ENCODE measurements around the gene PPP2R5C.
A peak's percentile ranks its signal among the peaks of the same experiment; 100 is the strongest.

PPP2R5C gene

DNA sequence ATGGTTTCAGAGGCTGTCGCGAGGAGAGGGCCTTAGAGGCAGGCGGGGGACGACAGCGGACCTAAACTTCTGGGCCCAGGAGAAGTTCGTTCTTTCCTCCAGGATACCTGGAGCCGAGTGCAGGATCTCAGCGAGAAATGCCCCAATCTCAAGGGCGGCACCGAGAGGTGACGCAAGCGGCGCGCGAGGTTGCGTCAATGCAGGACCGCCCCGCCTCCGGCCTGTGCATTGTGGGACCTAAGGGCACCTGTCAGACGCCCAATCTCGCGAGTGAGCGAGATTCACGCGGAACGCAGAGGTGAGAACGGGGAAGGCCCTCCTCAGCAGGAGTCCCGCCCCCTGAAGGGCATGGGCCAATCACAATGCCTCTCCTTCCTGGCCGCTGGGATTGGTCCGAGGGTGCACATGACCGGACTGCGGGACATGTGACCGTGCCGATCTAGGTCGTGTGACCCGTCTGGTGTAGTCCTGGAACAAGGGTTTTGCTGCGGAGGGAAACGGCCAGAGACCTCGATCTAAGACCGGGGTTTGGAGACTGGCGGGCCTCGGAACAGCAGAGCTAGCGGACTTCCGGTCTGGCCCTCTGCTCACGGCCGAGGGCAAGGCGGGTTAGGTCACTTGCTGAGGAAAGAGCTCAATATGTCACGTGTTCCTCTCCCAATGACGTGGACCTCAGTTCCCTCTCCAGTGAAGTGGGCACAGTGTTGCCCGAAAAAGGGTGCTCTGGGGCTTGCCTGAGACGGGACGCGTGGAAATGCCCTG lies 186.6 kb downstream of the PPP2R5C start:
- Histone ChIP-seq H3K9ac (ENCODE audit: low read depth, low read length) (peak overlapping the region; percentile 88), H3K36me3 (ENCODE audit: control insufficient read depth, insufficient read depth, low read length) (no peaks in the 10 kb centered on the region), H3K27me3 (ENCODE audit: control insufficient read depth, insufficient read depth, low read length) (peaks cover 25% of the 10 kb centered on the region), H3K4me3 (ENCODE audit: low read depth, low read length) (peak overlapping the region; percentile 99), H3K9me3 (ENCODE audit: control insufficient read depth, insufficient read depth, low read length) (no peaks in the 10 kb centered on the region), H3K4me1 (ENCODE audit: control insufficient read depth, insufficient read depth, low read length) (peaks cover 3% of the 10 kb centered on the region)

DNA sequence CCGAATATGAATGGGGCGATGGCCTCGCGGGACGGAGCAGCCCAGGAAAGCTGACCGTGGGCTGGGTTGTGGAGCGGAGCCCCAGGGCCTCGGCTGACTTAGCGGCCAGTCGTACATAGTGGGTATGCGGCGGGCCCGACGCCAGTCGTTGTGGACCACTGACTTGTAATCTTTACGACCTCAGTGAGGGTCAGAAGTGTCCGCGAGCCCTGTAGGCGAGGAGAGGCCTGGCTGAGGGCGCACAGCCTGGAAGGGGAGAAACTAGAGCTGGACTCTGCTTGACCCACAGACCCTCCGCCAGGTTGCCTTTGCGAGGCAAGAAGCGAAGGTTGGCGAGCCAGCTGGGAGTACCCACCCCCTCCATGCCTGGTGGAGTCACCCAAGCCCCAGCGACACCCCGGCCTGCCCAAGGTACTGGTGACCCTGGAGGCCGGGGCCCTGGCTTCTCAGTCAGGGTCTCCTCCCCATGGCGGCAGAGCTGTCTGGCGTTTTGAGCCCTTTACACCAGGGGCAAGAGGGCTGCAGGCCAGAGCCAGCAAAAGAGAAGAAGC lies 187.2 kb downstream of the PPP2R5C start:
- H3K36me3 ChIP-seq (ENCODE audit: control insufficient read depth, insufficient read depth, low read length), result no peaks in the 10 kb centered on the region
- peaks cover 18% of the 10 kb centered on the region for H3K27me3 ChIP-seq (ENCODE audit: control insufficient read depth, insufficient read depth, low read length)
- H3K9ac ChIP-seq (ENCODE audit: low read depth, low read length), result peak overlapping the region; percentile 88
- peaks cover 3% of the 10 kb centered on the region for H3K4me1 ChIP-seq (ENCODE audit: control insufficient read depth, insufficient read depth, low read length)
- no peaks in the 10 kb centered on the region for H3K9me3 ChIP-seq (ENCODE audit: control insufficient read depth, insufficient read depth, low read length)
- H3K4me3 ChIP-seq (ENCODE audit: low read depth, low read length), result peak overlapping the region; percentile 96

DNA sequence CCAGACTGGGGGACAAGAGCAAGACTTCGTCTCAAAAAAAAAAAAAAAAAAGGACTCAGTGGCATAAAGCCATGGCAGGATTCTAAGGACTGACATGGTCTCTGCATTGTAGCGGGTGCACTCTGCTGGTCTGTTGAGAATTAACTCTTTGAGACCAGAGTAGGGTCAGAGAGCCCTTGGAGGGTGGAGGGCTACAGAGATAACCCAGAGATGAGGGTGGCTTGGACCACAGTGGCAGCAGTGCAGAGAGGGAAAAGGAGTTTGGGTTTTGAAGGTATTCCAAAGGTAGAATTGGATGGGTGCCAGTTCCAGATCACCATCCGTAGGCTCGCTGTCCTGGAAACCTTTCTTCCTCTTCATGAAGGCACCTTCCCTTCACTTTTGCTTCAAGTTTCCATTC lies 188.6 kb downstream of the PPP2R5C start:
- Histone ChIP-seq H3K4me1 (ENCODE audit: control insufficient read depth, insufficient read depth, low read length) (no peaks in the 10 kb centered on the region), H3K9ac (ENCODE audit: low read depth, low read length) (no peak overlapping the region), H3K9me3 (ENCODE audit: control insufficient read depth, insufficient read depth, low read length) (no peaks in the 10 kb centered on the region), H3K4me3 (ENCODE audit: low read depth, low read length) (no peak overlapping the region), H3K27me3 (ENCODE audit: control insufficient read depth, insufficient read depth, low read length) (peaks cover 11% of the 10 kb centered on the region), H3K36me3 (ENCODE audit: control insufficient read depth, insufficient read depth, low read length) (no peaks in the 10 kb centered on the region)

DNA sequence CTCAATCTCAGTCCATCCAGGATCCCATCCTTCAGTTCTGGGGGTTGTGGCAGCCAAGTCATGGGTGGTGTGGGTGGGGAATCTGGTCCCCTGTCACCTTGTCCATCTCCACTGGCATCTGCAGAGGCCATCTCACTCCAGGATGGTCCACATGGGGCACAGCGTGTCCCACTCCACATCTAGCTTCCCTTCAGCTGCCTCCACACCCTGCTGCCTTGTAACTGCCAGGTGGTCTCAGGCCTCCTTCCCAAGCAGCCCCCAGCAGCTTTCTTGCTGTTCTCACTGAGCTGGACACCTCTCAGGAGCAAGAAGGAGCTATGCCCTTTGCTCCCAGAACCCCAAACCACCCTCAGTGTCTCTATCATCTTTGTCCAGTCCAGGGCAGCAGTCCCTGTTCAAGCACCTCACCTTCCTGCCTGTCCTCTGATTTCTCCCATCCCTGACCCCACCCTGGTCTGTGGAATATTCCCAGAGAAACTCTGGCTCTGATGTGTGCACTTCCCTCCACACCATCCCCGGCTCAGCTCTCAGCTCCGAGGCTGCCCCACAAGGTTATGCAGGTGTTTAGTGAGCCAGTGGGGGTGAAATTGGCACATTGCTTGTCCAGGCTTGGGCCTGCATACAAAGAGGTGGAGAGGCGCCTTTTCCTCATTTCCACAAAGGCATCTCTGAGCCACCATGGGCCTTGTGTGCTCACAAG lies 189.2 kb downstream of the PPP2R5C start:
- H3K9ac ChIP-seq (ENCODE audit: low read depth, low read length), result no peak overlapping the region
- no peaks in the 10 kb centered on the region for H3K9me3 ChIP-seq (ENCODE audit: control insufficient read depth, insufficient read depth, low read length)
- H3K4me1 ChIP-seq (ENCODE audit: control insufficient read depth, insufficient read depth, low read length), result no peaks in the 10 kb centered on the region
- no peaks in the 10 kb centered on the region for H3K36me3 ChIP-seq (ENCODE audit: control insufficient read depth, insufficient read depth, low read length)
- H3K27me3 ChIP-seq (ENCODE audit: control insufficient read depth, insufficient read depth, low read length), result peaks cover 11% of the 10 kb centered on the region
- no peak overlapping the region for H3K4me3 ChIP-seq (ENCODE audit: low read depth, low read length)

DNA sequence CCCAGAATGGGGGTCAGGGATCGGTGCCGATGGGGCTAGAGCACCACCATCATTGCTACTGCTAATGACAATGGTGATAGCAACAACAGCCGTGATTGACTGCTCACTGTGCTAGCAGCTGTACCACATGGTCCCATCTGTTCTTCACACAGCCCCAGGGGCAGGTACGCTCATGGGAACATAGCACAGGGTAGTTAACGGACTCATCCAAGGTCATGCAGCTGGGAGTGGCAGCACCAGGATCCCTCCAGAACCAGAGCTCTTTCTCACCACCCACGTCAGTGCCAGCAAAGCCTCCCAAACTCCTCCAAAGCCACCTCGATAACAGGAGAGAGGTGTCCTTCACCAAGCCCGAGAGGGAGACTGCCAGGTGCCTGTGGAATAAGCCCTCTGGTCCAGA lies 191.6 kb downstream of the PPP2R5C start:
- Histone ChIP-seq H3K36me3 (ENCODE audit: control insufficient read depth, insufficient read depth, low read length) (no peaks in the 10 kb centered on the region), H3K27me3 (ENCODE audit: control insufficient read depth, insufficient read depth, low read length) (no peaks in the 10 kb centered on the region), H3K9ac (ENCODE audit: low read depth, low read length) (no peak overlapping the region), H3K9me3 (ENCODE audit: control insufficient read depth, insufficient read depth, low read length) (no peaks in the 10 kb centered on the region), H3K4me1 (ENCODE audit: control insufficient read depth, insufficient read depth, low read length) (no peaks in the 10 kb centered on the region), H3K4me3 (ENCODE audit: low read depth, low read length) (no peak overlapping the region)

DNA sequence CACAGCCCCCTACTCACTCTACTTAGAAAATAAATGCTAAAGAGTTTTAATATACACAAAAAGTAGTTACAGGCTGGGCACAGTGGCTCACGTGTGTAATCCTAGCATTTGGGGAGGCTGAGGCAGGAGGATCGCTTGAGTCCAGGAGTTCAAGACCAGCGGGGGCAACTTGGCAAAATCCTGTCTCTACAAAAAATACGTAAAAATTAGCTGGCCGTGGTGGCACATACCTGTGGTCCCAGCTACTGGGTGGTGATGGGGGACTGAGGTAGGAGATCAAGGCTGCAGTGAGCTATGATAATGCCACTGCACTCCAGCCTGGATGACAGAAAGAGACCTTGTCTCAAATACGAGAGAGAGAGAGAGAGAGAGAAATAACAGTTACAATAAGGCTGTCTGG lies 193.0 kb downstream of the PPP2R5C start:
- no peak overlapping the region for H3K4me3 ChIP-seq (ENCODE audit: low read depth, low read length)
- H3K36me3 ChIP-seq (ENCODE audit: control insufficient read depth, insufficient read depth, low read length), result no peaks in the 10 kb centered on the region
- H3K4me1 ChIP-seq (ENCODE audit: control insufficient read depth, insufficient read depth, low read length), result no peaks in the 10 kb centered on the region
- H3K9me3 ChIP-seq (ENCODE audit: control insufficient read depth, insufficient read depth, low read length), result no peaks in the 10 kb centered on the region
- H3K27me3 ChIP-seq (ENCODE audit: control insufficient read depth, insufficient read depth, low read length), result no peaks in the 10 kb centered on the region
- H3K9ac ChIP-seq (ENCODE audit: low read depth, low read length), result no peak overlapping the region

DNA sequence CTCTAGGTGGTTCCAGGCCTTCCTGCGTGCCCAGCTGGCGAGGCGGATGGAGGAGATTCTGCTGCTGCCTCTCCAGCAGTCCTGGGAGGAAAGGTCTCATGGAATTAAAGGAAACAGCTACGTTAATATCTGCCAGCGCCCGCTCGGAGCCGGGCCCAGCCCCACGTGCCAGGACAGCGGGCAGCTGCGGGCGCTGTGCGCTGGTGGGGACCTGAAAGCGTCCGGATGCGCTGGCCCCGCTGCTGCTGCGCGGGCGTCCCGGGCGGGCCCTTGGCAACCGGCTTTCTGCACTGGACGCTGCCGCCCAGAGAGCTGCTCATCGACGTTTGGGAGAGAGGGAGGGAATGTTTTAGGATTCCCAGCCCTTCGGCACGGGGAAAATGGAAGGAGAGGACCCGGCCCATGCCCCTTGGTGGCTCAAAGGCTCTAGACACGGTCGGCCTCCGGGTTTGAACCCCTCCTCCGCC lies 194.2 kb downstream of the PPP2R5C start:
- Histone ChIP-seq H3K36me3 (ENCODE audit: control insufficient read depth, insufficient read depth, low read length) (no peaks in the 10 kb centered on the region), H3K9me3 (ENCODE audit: control insufficient read depth, insufficient read depth, low read length) (no peaks in the 10 kb centered on the region), H3K9ac (ENCODE audit: low read depth, low read length) (no peak overlapping the region), H3K4me1 (ENCODE audit: control insufficient read depth, insufficient read depth, low read length) (no peaks in the 10 kb centered on the region), H3K27me3 (ENCODE audit: control insufficient read depth, insufficient read depth, low read length) (no peaks in the 10 kb centered on the region), H3K4me3 (ENCODE audit: low read depth, low read length) (no peak overlapping the region)

DNA sequence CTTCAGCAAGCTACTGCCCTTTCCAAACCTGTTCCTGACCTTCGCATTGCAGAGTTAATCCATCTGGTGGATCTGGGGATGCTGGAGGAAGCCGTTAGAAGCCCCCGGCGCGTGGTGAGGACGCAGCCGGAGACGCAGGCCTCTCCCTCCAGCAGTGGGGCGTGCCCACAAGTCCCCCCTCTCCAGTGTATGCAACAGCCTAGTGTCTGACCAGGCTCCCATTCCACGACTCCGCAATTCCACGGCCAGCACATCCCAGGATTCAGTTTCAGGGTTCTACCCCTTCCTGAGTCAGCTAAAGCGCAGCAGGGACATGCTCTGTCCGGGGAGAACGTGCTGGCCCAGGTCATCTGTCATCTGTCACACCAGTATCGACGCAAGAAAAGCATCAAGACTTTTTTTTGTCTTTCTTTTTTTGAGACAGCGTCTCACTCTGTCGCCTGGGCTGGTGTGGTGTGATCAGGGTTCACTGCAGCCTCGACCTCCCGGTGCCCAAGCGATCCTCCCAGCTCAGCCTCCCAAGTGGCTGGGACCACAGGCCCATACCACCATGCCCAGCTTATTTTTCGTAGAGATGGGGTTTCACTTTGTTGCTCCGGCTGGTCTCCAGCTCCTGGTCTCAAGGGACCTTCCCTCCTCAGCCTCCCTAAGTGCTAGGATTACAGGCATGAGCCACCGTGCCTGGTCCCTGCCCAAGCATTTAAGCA lies 194.8 kb downstream of the PPP2R5C start:
- Histone ChIP-seq H3K4me1 (ENCODE audit: control insufficient read depth, insufficient read depth, low read length) (no peaks in the 10 kb centered on the region), H3K36me3 (ENCODE audit: control insufficient read depth, insufficient read depth, low read length) (no peaks in the 10 kb centered on the region), H3K27me3 (ENCODE audit: control insufficient read depth, insufficient read depth, low read length) (peaks cover 3% of the 10 kb centered on the region), H3K9me3 (ENCODE audit: control insufficient read depth, insufficient read depth, low read length) (no peaks in the 10 kb centered on the region), H3K4me3 (ENCODE audit: low read depth, low read length) (no peak overlapping the region), H3K9ac (ENCODE audit: low read depth, low read length) (no peak overlapping the region)

DNA sequence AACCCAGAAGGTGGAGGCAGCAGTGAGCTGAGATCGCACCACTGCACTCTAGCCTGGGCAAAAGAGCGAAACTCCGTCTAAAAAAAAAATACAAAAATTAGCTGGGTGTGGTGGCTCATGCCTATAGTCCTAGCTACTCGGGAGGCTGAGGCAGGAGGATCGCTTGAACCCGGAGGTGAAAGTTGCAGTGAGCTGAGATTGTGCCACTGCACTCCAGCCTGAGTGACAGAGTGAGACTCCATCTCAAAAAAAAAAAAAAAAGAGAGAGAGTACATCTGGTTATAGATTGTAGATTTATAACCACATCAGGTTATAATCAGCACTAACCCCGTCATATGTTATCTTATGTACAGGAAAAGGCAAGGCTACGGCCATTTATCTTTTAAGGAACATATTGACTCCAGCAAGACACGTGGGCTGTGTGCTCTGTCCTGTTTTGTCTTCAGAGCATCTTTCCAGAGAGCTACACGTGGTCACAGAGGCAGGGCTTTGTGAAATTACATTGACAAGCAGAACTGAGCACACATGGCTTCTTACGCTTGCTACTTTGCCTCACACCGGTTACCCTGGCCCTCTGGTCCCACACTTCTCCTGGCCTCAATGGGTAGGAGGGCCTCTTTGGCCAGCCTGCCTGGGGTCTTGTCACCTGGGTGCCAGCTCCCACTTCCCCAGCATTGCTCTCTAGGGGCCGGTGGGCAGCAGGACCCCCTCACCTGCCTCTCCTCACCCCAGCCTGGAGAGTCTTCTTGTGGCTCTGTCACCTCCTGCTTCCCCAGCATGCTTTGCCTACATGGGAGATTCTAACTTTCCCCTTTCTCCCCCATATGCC lies 196.1 kb downstream of the PPP2R5C start:
- no peaks in the 10 kb centered on the region for H3K9me3 ChIP-seq (ENCODE audit: control insufficient read depth, insufficient read depth, low read length)
- H3K27me3 ChIP-seq (ENCODE audit: control insufficient read depth, insufficient read depth, low read length), result peaks cover 12% of the 10 kb centered on the region
- no peak overlapping the region for H3K4me3 ChIP-seq (ENCODE audit: low read depth, low read length)
- H3K9ac ChIP-seq (ENCODE audit: low read depth, low read length), result no peak overlapping the region
- H3K36me3 ChIP-seq (ENCODE audit: control insufficient read depth, insufficient read depth, low read length), result no peaks in the 10 kb centered on the region
- no peaks in the 10 kb centered on the region for H3K4me1 ChIP-seq (ENCODE audit: control insufficient read depth, insufficient read depth, low read length)

DNA sequence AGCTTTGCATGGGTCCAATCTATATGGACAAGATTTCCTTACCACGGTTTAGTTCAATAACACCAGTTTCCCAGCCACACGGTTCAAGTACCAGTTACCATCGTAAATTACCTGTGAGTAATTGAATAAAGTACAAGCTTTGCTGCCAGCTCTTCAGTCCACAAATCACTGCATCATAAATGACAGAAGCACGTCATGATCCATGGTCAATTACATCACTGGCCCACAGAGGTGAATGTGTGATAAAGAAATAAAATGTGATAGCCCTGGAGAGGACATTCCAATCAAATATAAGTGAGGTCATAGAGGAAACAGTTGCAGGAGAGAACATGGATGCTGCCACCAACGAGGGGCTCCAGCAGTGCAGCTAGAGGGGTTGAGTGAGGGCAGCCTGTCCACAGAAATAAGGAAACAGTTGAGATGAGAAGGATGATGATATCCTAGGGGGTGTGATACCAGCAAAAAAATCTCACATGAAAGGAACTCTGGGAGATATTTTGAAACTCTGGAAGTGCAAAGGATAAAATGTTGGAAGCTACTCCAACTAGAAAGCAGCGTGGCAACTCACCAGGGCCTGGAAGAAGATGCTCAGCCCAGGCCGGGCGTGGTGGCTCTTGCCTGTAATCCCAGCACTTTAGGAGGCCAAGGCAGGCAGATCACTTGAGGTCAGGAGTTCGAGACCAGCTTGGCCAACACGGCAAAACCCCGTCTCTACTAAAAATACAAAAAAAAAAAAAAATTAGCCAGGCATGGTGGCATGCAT lies 197.1 kb downstream of the PPP2R5C start:
- Histone ChIP-seq H3K27me3 (ENCODE audit: control insufficient read depth, insufficient read depth, low read length) (peaks cover 17% of the 10 kb centered on the region), H3K4me1 (ENCODE audit: control insufficient read depth, insufficient read depth, low read length) (no peaks in the 10 kb centered on the region), H3K4me3 (ENCODE audit: low read depth, low read length) (no peak overlapping the region), H3K36me3 (ENCODE audit: control insufficient read depth, insufficient read depth, low read length) (no peaks in the 10 kb centered on the region), H3K9ac (ENCODE audit: low read depth, low read length) (no peak overlapping the region), H3K9me3 (ENCODE audit: control insufficient read depth, insufficient read depth, low read length) (no peaks in the 10 kb centered on the region)

Measured in iPS-15b (cell line).